BE2C (cell line): ENCODE results near the gene TTN.

Source experiments
- DNase-seq: peaks from one replicate; pipeline ENCODE4 v3.0.0-alpha.2; 2020
- H3K27me3 ChIP-seq: fragments of 250-450 bp; sonication (Bioruptor Pico); 2 replicates; pipeline ENCODE4 v1.5.1; 2020; ENCODE audit warnings: mild to moderate bottlenecking
- H3K36me3 ChIP-seq: fragments of 250-450 bp; sonication (Bioruptor Pico); 2 replicates; pipeline ENCODE4 v1.5.1; 2020; ENCODE audit warnings: mild to moderate bottlenecking
- H3K4me1 ChIP-seq: fragments of 250-450 bp; sonication (Bioruptor Pico); 2 replicates; pipeline ENCODE4 v1.5.1; 2020
- H3K4me3 ChIP-seq: 2 replicates; pipeline ENCODE4 v1.5.1; 2011; ENCODE audit warnings: low read depth, low read length
- H3K9me3 ChIP-seq: fragments of 250-450 bp; sonication (Bioruptor Pico); 2 replicates; pipeline ENCODE4 v1.5.1; 2020
- CTCF ChIP-seq: IDR thresholded peaks from 2 replicates; pipeline ENCODE4 v1.5.1; 2012; ENCODE audit warnings: mild to moderate bottlenecking, low read depth, low read length

Gene TTN

GRCh38 chr2:178700136-178700535, 107.1 kb downstream of the TTN start:
- no peak for DNase-seq
- no peaks in the 10 kb centered on the region for H3K27me3 ChIP-seq
- no peaks in the 10 kb centered on the region for H3K4me1 ChIP-seq
- H3K9me3 ChIP-seq: no peaks in the 10 kb centered on the region
- no peak overlapping the region for H3K4me3 ChIP-seq
- no peak for TF ChIP-seq CTCF
- H3K36me3 ChIP-seq: no peaks in the 10 kb centered on the region

- DNase-seq: no peak
- H3K27me3 ChIP-seq: no peaks in the 10 kb centered on the region
- H3K9me3 ChIP-seq: no peaks in the 10 kb centered on the region
- H3K4me3 ChIP-seq: no peak overlapping the region
- no peak for TF ChIP-seq CTCF
- no peaks in the 10 kb centered on the region for H3K36me3 ChIP-seq
- H3K4me1 ChIP-seq: no peaks in the 10 kb centered on the region
Observed at GRCh38 chr2:178692845-178693244, 114.4 kb downstream of the TTN start.

- H3K27me3 ChIP-seq: no peaks in the 10 kb centered on the region
- H3K4me1 ChIP-seq: no peaks in the 10 kb centered on the region
- H3K4me3 ChIP-seq: no peak overlapping the region
- DNase-seq: no peak
- H3K36me3 ChIP-seq: no peaks in the 10 kb centered on the region
- TF ChIP-seq CTCF: no peak
- H3K9me3 ChIP-seq: no peaks in the 10 kb centered on the region
Observed at GRCh38 chr2:178689808-178690207, 117.4 kb downstream of the TTN start.

GRCh38 chr2:178683877-178684276, 123.3 kb downstream of the TTN start:
- Histone ChIP-seq H3K4me3 (no peak overlapping the region), H3K36me3 (no peaks in the 10 kb centered on the region), H3K4me1 (no peaks in the 10 kb centered on the region), H3K9me3 (no peaks in the 10 kb centered on the region), H3K27me3 (no peaks in the 10 kb centered on the region)
- DNase-seq: no peak
- no peak for TF ChIP-seq CTCF

- no peaks in the 10 kb centered on the region for H3K9me3 ChIP-seq
- H3K4me3 ChIP-seq: no peak overlapping the region
- no peaks in the 10 kb centered on the region for H3K36me3 ChIP-seq
- no peaks in the 10 kb centered on the region for H3K4me1 ChIP-seq
- DNase-seq: no peak
- H3K27me3 ChIP-seq: no peaks in the 10 kb centered on the region
- no peak for TF ChIP-seq CTCF
Observed at GRCh38 chr2:178681081-178681480, 126.1 kb downstream of the TTN start.

- H3K4me1 ChIP-seq: no peaks in the 10 kb centered on the region
- no peak for TF ChIP-seq CTCF
- no peaks in the 10 kb centered on the region for H3K9me3 ChIP-seq
- no peaks in the 10 kb centered on the region for H3K27me3 ChIP-seq
- no peak for DNase-seq
- no peaks in the 10 kb centered on the region for H3K36me3 ChIP-seq
- H3K4me3 ChIP-seq: no peak overlapping the region
Observed at GRCh38 chr2:178679891-178680290, 127.3 kb downstream of the TTN start.
